ENCODE measurements around the gene ZNF783. TPM values are rescaled to one million over a fixed set of nuclear protein-coding genes. Genes with fewer than 3 reads are reported as not detected.
"Not testable (repeated sequence)": the region's sequence is repeated elsewhere in the genome, so short reads cannot be mapped to it uniquely, and the experiment has no call there.

The ZNF783 gene
- total and polyA plus RNA-seq, 2 experiments from 2014 or later = 7.8 to 7.9 TPM

GRCh38 chr7:149261316-149261828 is 624 bp upstream of the ZNF783 start:
- H3K9me3 ChIP-seq (ENCODE audit: low read depth) = no peaks in the 10 kb centered on the region
- peak overlapping the region; percentile 87 for H3K27ac ChIP-seq
- peak; percentile 32 for DNase-seq (ENCODE audit: low spot score)
- H2AFZ ChIP-seq = peak overlapping the region; percentile 54
- H3K27me3 ChIP-seq = no peaks in the 10 kb centered on the region
- H3K36me3 ChIP-seq (replicated peaks; ENCODE audit: insufficient read depth, low read depth) = no peaks in the 10 kb centered on the region
- TF ChIP-seq EZH2 (IDR thresholded peaks at IDR 0.05; ENCODE audit: borderline replicate concordance) = no peak
- H4K20me1 ChIP-seq (ENCODE audit: insufficient read depth, poor library complexity, severe bottlenecking) = no peaks in the 10 kb centered on the region
- WGBS (ENCODE audit: low lambda C conversion rate, missing lambda C conversion rate) = 13% methylated on average over 16 of the region's 16 CpGs
- peaks cover 8% of the 10 kb centered on the region for H3K4me1 ChIP-seq (ENCODE audit: insufficient read depth)
- peak overlapping the region; percentile 87 for H3K4me2 ChIP-seq
- no peaks in the 10 kb centered on the region for H3K9me2 ChIP-seq (replicated peaks; ENCODE audit: insufficient read depth)
- peak overlapping the region; percentile 78 for H3K4me3 ChIP-seq
- H3K79me2 ChIP-seq = peaks cover 17% of the 10 kb centered on the region

DNA sequence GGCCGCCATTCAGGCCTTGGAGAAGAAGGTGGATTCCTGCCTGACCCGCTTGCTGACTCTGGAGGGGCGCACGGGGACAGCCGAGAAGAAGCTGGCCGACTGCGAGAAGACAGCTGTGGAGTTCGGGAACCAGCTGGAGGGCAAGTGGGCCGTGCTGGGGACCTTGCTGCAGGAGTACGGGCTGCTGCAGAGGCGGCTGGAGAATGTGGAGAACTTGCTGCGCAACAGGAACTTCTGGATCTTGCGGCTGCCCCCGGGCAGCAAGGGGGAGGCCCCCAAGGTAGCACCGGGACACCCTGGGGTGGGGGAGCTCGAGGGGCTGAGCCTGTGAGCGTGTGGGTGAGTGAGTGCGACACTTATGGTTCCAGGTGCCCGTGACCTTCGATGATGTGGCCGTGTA is 4.5 kb downstream of the ZNF783 start:
- TF ChIP-seq EZH2 (IDR thresholded peaks at IDR 0.05; ENCODE audit: borderline replicate concordance) (no peak), EZH2phosphoT487 (IDR thresholded peaks at IDR 0.05; ENCODE audit: low read depth, severe bottlenecking, unreplicated experiment) (no peak)
- TF ChIP-seq, protein P1, sequence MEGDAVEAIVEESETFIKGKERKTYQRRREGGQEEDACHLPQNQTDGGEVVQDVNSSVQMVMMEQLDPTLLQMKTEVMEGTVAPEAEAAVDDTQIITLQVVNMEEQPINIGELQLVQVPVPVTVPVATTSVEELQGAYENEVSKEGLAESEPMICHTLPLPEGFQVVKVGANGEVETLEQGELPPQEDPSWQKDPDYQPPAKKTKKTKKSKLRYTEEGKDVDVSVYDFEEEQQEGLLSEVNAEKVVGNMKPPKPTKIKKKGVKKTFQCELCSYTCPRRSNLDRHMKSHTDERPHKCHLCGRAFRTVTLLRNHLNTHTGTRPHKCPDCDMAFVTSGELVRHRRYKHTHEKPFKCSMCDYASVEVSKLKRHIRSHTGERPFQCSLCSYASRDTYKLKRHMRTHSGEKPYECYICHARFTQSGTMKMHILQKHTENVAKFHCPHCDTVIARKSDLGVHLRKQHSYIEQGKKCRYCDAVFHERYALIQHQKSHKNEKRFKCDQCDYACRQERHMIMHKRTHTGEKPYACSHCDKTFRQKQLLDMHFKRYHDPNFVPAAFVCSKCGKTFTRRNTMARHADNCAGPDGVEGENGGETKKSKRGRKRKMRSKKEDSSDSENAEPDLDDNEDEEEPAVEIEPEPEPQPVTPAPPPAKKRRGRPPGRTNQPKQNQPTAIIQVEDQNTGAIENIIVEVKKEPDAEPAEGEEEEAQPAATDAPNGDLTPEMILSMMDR (IDR thresholded peaks at IDR 0.05; ENCODE audit: poor library complexity) = no peak
- H3K36me3 ChIP-seq (replicated peaks; ENCODE audit: insufficient read depth, low read depth) = no peaks in the 10 kb centered on the region
- WGBS (ENCODE audit: low lambda C conversion rate, missing lambda C conversion rate) = 96% methylated on average over 21 of the region's 21 CpGs
- H3K27me3 ChIP-seq = no peaks in the 10 kb centered on the region
- H3K27ac ChIP-seq = no peak overlapping the region
- no peak overlapping the region for H3K4me3 ChIP-seq
- no peaks in the 10 kb centered on the region for H3K9me2 ChIP-seq (replicated peaks; ENCODE audit: insufficient read depth)
- H3K4me1 ChIP-seq (ENCODE audit: insufficient read depth) = peaks cover 8% of the 10 kb centered on the region
- H3K79me2 ChIP-seq = peaks cover 17% of the 10 kb centered on the region
- H4K20me1 ChIP-seq (ENCODE audit: insufficient read depth, poor library complexity, severe bottlenecking) = no peaks in the 10 kb centered on the region
- H3K9me3 ChIP-seq (ENCODE audit: low read depth) = no peaks in the 10 kb centered on the region
- H2AFZ ChIP-seq = no peak overlapping the region
- H3K4me2 ChIP-seq = no peak overlapping the region
- DNase-seq (ENCODE audit: low spot score) = no peak

GRCh38 chr7:149267733-149268132 is 5.7 kb downstream of the ZNF783 start:
- no peaks in the 10 kb centered on the region for H3K9me3 ChIP-seq (ENCODE audit: low read depth)
- no peak for DNase-seq (ENCODE audit: low spot score)
- H3K79me2 ChIP-seq = peaks cover 14% of the 10 kb centered on the region
- no peak overlapping the region for H3K4me2 ChIP-seq
- no peak overlapping the region for H3K4me3 ChIP-seq
- no peak overlapping the region for H2AFZ ChIP-seq
- H3K9me2 ChIP-seq (replicated peaks; ENCODE audit: insufficient read depth) = no peaks in the 10 kb centered on the region
- peaks cover 4% of the 10 kb centered on the region for H3K4me1 ChIP-seq (ENCODE audit: insufficient read depth)
- no peak for TF ChIP-seq EZH2 (IDR thresholded peaks at IDR 0.05; ENCODE audit: borderline replicate concordance)
- H3K27me3 ChIP-seq = no peaks in the 10 kb centered on the region
- WGBS (ENCODE audit: low lambda C conversion rate, missing lambda C conversion rate) = 95% methylated on average over 8 of the region's 8 CpGs
- no peaks in the 10 kb centered on the region for H4K20me1 ChIP-seq (ENCODE audit: insufficient read depth, poor library complexity, severe bottlenecking)
- H3K27ac ChIP-seq = no peak overlapping the region
- H3K36me3 ChIP-seq (replicated peaks; ENCODE audit: insufficient read depth, low read depth) = no peaks in the 10 kb centered on the region

DNA sequence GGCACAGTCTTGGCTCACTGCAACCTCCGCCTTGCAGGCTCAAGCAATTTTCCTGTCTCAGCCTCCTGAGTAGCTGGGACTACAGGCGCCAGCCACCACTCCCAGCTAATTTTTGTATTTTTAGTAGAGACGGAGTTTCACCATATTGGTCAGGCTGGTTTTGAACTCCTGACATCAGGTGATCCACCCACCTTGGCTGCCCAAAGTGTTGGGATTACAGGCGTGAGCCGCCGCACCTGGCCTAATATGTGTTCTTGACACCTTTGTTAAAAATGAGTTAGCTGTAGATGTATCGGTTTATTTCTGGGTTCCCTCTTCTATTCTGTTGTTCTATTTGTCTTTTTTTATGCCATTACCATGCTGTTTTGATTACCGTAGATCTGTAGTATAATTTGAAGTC is 12.4 kb downstream of the ZNF783 start:
- 99% methylated on average over 8 of the region's 8 CpGs for WGBS (ENCODE audit: low lambda C conversion rate, missing lambda C conversion rate)
- not testable (repeated sequence) for H3K79me2 ChIP-seq; H3K9me2 ChIP-seq (replicated peaks; ENCODE audit: insufficient read depth); H3K9me3 ChIP-seq (ENCODE audit: low read depth); H3K36me3 ChIP-seq (replicated peaks; ENCODE audit: insufficient read depth, low read depth); H3K4me2 ChIP-seq; DNase-seq (ENCODE audit: low spot score); H3K4me1 ChIP-seq (ENCODE audit: insufficient read depth); H2AFZ ChIP-seq; H3K4me3 ChIP-seq; H3K27ac ChIP-seq; H4K20me1 ChIP-seq (ENCODE audit: insufficient read depth, poor library complexity, severe bottlenecking); H3K27me3 ChIP-seq

DNA sequence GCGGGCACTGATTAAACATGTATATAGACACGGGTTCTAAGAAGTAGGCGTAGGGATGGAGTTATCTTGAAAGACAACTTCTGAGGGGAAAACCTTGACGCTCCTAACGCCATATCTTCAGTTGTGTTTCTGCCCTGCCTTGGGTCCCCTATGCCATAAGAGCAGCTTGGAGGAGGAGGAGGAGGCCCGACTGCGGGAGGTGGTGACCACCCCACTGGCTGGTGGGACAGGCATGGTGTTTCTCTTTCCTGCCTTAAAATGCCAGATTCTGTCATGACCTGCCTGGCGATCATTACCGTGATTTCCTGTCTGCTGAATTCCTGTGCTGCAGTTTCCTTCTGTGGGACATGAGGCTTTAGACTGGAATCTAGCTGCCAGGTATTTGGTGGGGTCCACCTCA is 15.9 kb downstream of the ZNF783 start:
- Histone ChIP-seq H3K27me3 (no peaks in the 10 kb centered on the region), H4K20me1 (ENCODE audit: insufficient read depth, poor library complexity, severe bottlenecking) (no peaks in the 10 kb centered on the region), H2AFZ (no peak overlapping the region), H3K4me2 (no peak overlapping the region), H3K36me3 (replicated peaks; ENCODE audit: insufficient read depth, low read depth) (peaks cover 3% of the 10 kb centered on the region), H3K27ac (no peak overlapping the region), H3K9me2 (replicated peaks; ENCODE audit: insufficient read depth) (no peaks in the 10 kb centered on the region), H3K79me2 (no peaks in the 10 kb centered on the region), H3K9me3 (ENCODE audit: low read depth) (peaks cover 5% of the 10 kb centered on the region), H3K4me3 (no peak overlapping the region), H3K4me1 (ENCODE audit: insufficient read depth) (no peaks in the 10 kb centered on the region)
- 98% methylated on average over 9 of the region's 9 CpGs for WGBS (ENCODE audit: low lambda C conversion rate, missing lambda C conversion rate)
- DNase-seq (ENCODE audit: low spot score) = no peak
- TF ChIP-seq EZH2phosphoT487 (IDR thresholded peaks at IDR 0.05; ENCODE audit: low read depth, severe bottlenecking, unreplicated experiment) (no peak), EZH2 (IDR thresholded peaks at IDR 0.05; ENCODE audit: borderline replicate concordance) (no peak)
- TF ChIP-seq, protein P1 (IDR thresholded peaks at IDR 0.05; ENCODE audit: poor library complexity) = no peak

All from hepatocyte (in vitro differentiated cells).